ENCODE data around the gene TNFRSF14.

The TNFRSF14 gene

GRCh38 chr1:2515763-2516080, 40.4 kb upstream of the TNFRSF14 start:
- ChIA-PET POLR2A (no interaction called here), CTCF (no interaction called here)
- no peak for DNase-seq (ENCODE audit: extremely low spot score)
- TF ChIP-seq SP1 (IDR thresholded peaks at IDR 0.05) (no peak), CTBP1 (IDR thresholded peaks at IDR 0.05; ENCODE audit: borderline replicate concordance) (no peak), ZNF384 (IDR thresholded peaks at IDR 0.05) (no peak), PKNOX1 (IDR thresholded peaks at IDR 0.05) (no peak), BHLHE40 (IDR thresholded peaks at IDR 0.05; ENCODE audit: borderline replicate concordance) (no peak), LEF1 (IDR thresholded peaks at IDR 0.05; ENCODE audit: borderline replicate concordance) (no peak), ELF4 (IDR thresholded peaks at IDR 0.05) (no peak), NFRKB (IDR thresholded peaks at IDR 0.05) (no peak), L3MBTL2 (conservative IDR thresholded peaks at IDR 0.05) (no peak), FOXM1 (IDR thresholded peaks at IDR 0.05; ENCODE audit: borderline replicate concordance) (no peak)

GRCh38 chr1:2516124-2516523, 40.0 kb upstream of the TNFRSF14 start:
- TF ChIP-seq ARNT (IDR thresholded peaks at IDR 0.05) (no peak), BHLHE40 (IDR thresholded peaks at IDR 0.05; ENCODE audit: borderline replicate concordance) (no peak), FOXK2 (IDR thresholded peaks at IDR 0.05) (no peak), FOXA1 (IDR thresholded peaks at IDR 0.05) (no peak), L3MBTL2 (conservative IDR thresholded peaks at IDR 0.05) (no peak), FOXM1 (IDR thresholded peaks at IDR 0.05; ENCODE audit: borderline replicate concordance) (no peak), SUZ12 (IDR thresholded peaks at IDR 0.05) (no peak), PKNOX1 (IDR thresholded peaks at IDR 0.05) (no peak), HDGF (IDR thresholded peaks at IDR 0.05; ENCODE audit: borderline replicate concordance) (no peak), ZNF384 (IDR thresholded peaks at IDR 0.05) (no peak), CTBP1 (IDR thresholded peaks at IDR 0.05; ENCODE audit: borderline replicate concordance) (no peak), TARDBP (IDR thresholded peaks at IDR 0.05) (no peak), NFRKB (IDR thresholded peaks at IDR 0.05) (no peak), ELF4 (IDR thresholded peaks at IDR 0.05) (no peak), SP1 (IDR thresholded peaks at IDR 0.05) (no peak), LEF1 (IDR thresholded peaks at IDR 0.05; ENCODE audit: borderline replicate concordance) (no peak)
- ChIA-PET POLR2A (no interaction called here), CTCF (no interaction called here)
- no peak for DNase-seq (ENCODE audit: extremely low spot score)

- TF ChIP-seq NFRKB (IDR thresholded peaks at IDR 0.05) (no peak), HDGF (IDR thresholded peaks at IDR 0.05; ENCODE audit: borderline replicate concordance) (no peak), ZNF384 (IDR thresholded peaks at IDR 0.05) (no peak), LEF1 (IDR thresholded peaks at IDR 0.05; ENCODE audit: borderline replicate concordance) (no peak), FOXA1 (IDR thresholded peaks at IDR 0.05) (no peak), FOXK2 (IDR thresholded peaks at IDR 0.05) (no peak), SUZ12 (IDR thresholded peaks at IDR 0.05) (no peak), BHLHE40 (IDR thresholded peaks at IDR 0.05; ENCODE audit: borderline replicate concordance) (no peak), TARDBP (IDR thresholded peaks at IDR 0.05) (no peak), ARNT (IDR thresholded peaks at IDR 0.05) (no peak), ELF4 (IDR thresholded peaks at IDR 0.05) (no peak), SP1 (IDR thresholded peaks at IDR 0.05) (no peak), FOXM1 (IDR thresholded peaks at IDR 0.05; ENCODE audit: borderline replicate concordance) (no peak), L3MBTL2 (conservative IDR thresholded peaks at IDR 0.05) (no peak), CTBP1 (IDR thresholded peaks at IDR 0.05; ENCODE audit: borderline replicate concordance) (no peak), PKNOX1 (IDR thresholded peaks at IDR 0.05) (no peak)
- POLR2A ChIA-PET: interaction anchor here (0.9 kb wide), 1 partner anchor 9 kb away, joined by 4 read pairs; the partner anchor contains the start of gene PANK4
- DNase-seq (ENCODE audit: extremely low spot score): no peak
- CTCF ChIA-PET: no interaction called here
These were observed 39.2 kb upstream of the TNFRSF14 start for GRCh38 chr1:2516946-2517345.

GRCh38 chr1:2517966-2518365, 38.2 kb upstream of the TNFRSF14 start:
- ChIA-PET CTCF (no interaction called here), POLR2A (no interaction called here)
- DNase-seq (ENCODE audit: extremely low spot score): no peak
- TF ChIP-seq FOXA1 (IDR thresholded peaks at IDR 0.05) (no peak), PKNOX1 (IDR thresholded peaks at IDR 0.05) (no peak), ELF4 (IDR thresholded peaks at IDR 0.05) (no peak), CTBP1 (IDR thresholded peaks at IDR 0.05; ENCODE audit: borderline replicate concordance) (no peak), FOXM1 (IDR thresholded peaks at IDR 0.05; ENCODE audit: borderline replicate concordance) (no peak), ZNF384 (IDR thresholded peaks at IDR 0.05) (no peak), SP1 (IDR thresholded peaks at IDR 0.05) (no peak), LEF1 (IDR thresholded peaks at IDR 0.05; ENCODE audit: borderline replicate concordance) (no peak), BHLHE40 (IDR thresholded peaks at IDR 0.05; ENCODE audit: borderline replicate concordance) (no peak), SUZ12 (IDR thresholded peaks at IDR 0.05) (no peak), NFRKB (IDR thresholded peaks at IDR 0.05) (no peak), L3MBTL2 (conservative IDR thresholded peaks at IDR 0.05) (no peak), ARNT (IDR thresholded peaks at IDR 0.05) (no peak), HDGF (IDR thresholded peaks at IDR 0.05; ENCODE audit: borderline replicate concordance) (no peak), FOXK2 (IDR thresholded peaks at IDR 0.05) (no peak)

- ChIA-PET POLR2A (no interaction called here), CTCF (interaction anchor here (1.3 kb wide), 1 partner anchor 29 kb away, joined by 3 read pairs; no protein-coding TSS in a partner anchor)
- TF ChIP-seq FOXM1 (IDR thresholded peaks at IDR 0.05; ENCODE audit: borderline replicate concordance) (no peak), CTBP1 (IDR thresholded peaks at IDR 0.05; ENCODE audit: borderline replicate concordance) (no peak), L3MBTL2 (conservative IDR thresholded peaks at IDR 0.05) (no peak), FOXA1 (IDR thresholded peaks at IDR 0.05) (no peak), TARDBP (IDR thresholded peaks at IDR 0.05) (no peak), SP1 (IDR thresholded peaks at IDR 0.05) (no peak)
- no peak for DNase-seq (ENCODE audit: extremely low spot score)
These were observed 37.6 kb upstream of the TNFRSF14 start for GRCh38 chr1:2518528-2518927.
